HEK293T (cell line): ENCODE data around the gene HOOK1.

Experiments
- FOXA1 ChIP-seq: fragments of 450-650 bp; IDR thresholded peaks from 2 replicates; pipeline ENCODE4 v1.6.1; 2016; ENCODE audit warnings: mild to moderate bottlenecking
- FOXK2 ChIP-seq: fragments of 450-650 bp; IDR thresholded peaks from 2 replicates; pipeline ENCODE4 v1.6.1; 2016; ENCODE audit warnings: mild to moderate bottlenecking

GRCh38 chr1:59871746-59872145, 57.0 kb downstream of the HOOK1 start:
- no peak for TF ChIP-seq FOXK2
- TF ChIP-seq FOXA1 = no peak
